ENCODE data around the gene HINT3.
A peak's percentile ranks its signal among the peaks of the same experiment; 100 is the strongest.
"Not testable (repeated sequence)": the region's sequence is repeated elsewhere in the genome, so short reads cannot be mapped to it uniquely, and the experiment has no call there.

Gene HINT3

GRCh38 chr6:125956506-125957390, at the start of gene HINT3:
Gene HINT3, plus strand, starts transcription at chr6:125956770. Its CDS starts 208 bp downstream, at chr6:125956978.
- peak; percentile 92 for TF ChIP-seq CTCF (IDR thresholded peaks at IDR 0.05; ENCODE audit: extremely low read depth, missing control alignments)
- DNase-seq (ENCODE audit: low spot score), result peak; percentile 94

GRCh38 chr6:125910527-125910926, 46.0 kb upstream of the HINT3 start:
- TF ChIP-seq CTCF (IDR thresholded peaks at IDR 0.05; ENCODE audit: extremely low read depth, missing control alignments), result no peak
- peak; percentile 54 for DNase-seq (ENCODE audit: low spot score)

- DNase-seq (ENCODE audit: low spot score), result not testable (repeated sequence)
These were observed 45.5 kb upstream of the HINT3 start for GRCh38 chr6:125911051-125911451.

- DNase-seq (ENCODE audit: low spot score), result not testable (repeated sequence)
These were observed 44.1 kb upstream of the HINT3 start for GRCh38 chr6:125912430-125912829.

- TF ChIP-seq CTCF (IDR thresholded peaks at IDR 0.05; ENCODE audit: extremely low read depth, missing control alignments), result no peak
- DNase-seq (ENCODE audit: low spot score), result no peak
These were observed 43.4 kb upstream of the HINT3 start for GRCh38 chr6:125913145-125913544.

- DNase-seq (ENCODE audit: low spot score), result no peak
- no peak for TF ChIP-seq CTCF (IDR thresholded peaks at IDR 0.05; ENCODE audit: extremely low read depth, missing control alignments)
These were observed 42.7 kb upstream of the HINT3 start for GRCh38 chr6:125913864-125914351.

- TF ChIP-seq CTCF (IDR thresholded peaks at IDR 0.05; ENCODE audit: extremely low read depth, missing control alignments), result no peak
These were observed 38.3 kb upstream of the HINT3 start for GRCh38 chr6:125918230-125918629.

GRCh38 chr6:125918681-125919566, 37.6 kb upstream of the HINT3 start:
- TF ChIP-seq CTCF (IDR thresholded peaks at IDR 0.05; ENCODE audit: extremely low read depth, missing control alignments), result no peak
- DNase-seq (ENCODE audit: low spot score), result peak; percentile 70

More at GRCh38 chr6:125918230-125918629, 38.3 kb upstream of the HINT3 start:
- DNase-seq (ENCODE audit: low spot score), result no peak
